ENCODE measurements around the gene MTMR3.
"Not testable (repeated sequence)": the region's sequence is repeated elsewhere in the genome, so short reads cannot be mapped to it uniquely, and the experiment has no call there.

The MTMR3 gene

GRCh38 chr22:30031328-30031727 is 148.4 kb downstream of the MTMR3 start:
- no peak for DNase-seq

DNA sequence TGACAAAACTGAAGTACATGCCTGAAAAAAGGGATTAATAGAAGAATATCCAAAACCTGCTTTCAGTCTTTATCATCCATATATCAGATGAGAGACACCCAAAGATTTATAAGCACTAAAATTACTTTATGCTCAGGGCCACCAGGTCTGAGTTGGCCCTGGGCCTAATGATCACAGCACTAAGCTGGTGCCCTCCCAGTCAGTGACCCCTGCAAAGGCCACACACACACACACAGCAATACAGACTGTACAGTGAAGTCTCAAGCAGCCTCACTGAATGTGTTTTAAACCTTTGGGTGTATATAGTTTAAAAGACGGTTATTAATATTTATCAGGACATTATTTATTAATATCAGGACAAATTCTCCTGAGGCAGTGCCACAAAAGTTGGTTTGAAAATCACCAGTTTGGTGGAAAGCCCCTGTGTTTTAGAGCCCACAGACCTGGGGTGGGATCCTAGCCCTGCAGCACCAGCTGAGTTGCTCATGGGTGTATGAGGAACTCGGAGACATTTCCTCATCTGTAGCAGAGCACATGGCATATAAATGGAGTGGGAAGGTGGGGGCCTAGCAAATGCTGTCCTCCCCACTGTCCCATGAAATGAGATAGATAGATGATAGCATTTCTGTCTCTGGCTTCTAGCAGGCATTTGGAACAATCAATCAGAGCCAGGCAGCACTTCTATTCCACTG is 148.9 kb downstream of the MTMR3 start:
- DNase-seq, result no peak

- DNase-seq, result no peak
Measured at GRCh38 chr22:30033137-30033536, 150.2 kb downstream of the MTMR3 start.

DNA sequence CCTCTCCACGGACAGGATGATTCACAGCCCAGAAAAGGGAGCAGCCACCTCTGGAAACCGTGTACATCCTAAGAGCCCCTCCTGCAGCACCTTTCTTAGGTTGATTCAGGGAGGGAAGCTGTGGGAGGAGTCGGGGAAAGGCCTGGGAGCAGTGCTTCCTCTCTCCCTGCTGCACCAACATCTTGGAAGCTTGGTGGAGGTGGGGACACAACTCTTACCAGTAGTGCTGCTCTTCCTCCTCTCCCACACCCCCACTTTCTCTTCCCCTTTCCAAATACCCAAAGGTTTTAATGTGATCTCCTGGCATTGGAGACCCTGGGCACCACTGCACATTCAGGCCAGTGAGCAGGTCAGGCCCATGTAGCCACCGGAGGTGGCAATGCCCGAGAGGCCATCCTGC is 150.9 kb downstream of the MTMR3 start:
- no peak for DNase-seq

GRCh38 chr22:30036656-30037055 is 153.7 kb downstream of the MTMR3 start:
- DNase-seq, result no peak

DNA sequence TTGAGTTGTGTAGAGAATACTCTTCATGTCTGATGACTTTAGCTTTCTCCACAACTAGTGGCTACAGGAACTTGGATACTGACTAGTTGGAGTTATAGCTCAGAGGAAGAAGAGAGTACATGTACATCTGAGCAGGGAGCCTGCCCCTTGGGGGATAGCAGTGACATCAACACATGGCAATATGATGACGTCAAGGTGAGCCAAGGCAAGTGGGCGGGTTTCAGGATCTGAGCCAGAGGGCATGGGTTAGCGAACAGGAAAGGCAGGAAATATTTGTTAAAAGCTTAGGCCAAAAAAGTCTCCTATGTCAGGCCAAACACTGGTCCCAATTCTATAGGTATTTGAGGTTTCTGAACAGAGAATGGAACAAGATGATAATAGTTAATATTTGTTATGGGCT is 155.2 kb downstream of the MTMR3 start:
- DNase-seq, result no peak

DNA sequence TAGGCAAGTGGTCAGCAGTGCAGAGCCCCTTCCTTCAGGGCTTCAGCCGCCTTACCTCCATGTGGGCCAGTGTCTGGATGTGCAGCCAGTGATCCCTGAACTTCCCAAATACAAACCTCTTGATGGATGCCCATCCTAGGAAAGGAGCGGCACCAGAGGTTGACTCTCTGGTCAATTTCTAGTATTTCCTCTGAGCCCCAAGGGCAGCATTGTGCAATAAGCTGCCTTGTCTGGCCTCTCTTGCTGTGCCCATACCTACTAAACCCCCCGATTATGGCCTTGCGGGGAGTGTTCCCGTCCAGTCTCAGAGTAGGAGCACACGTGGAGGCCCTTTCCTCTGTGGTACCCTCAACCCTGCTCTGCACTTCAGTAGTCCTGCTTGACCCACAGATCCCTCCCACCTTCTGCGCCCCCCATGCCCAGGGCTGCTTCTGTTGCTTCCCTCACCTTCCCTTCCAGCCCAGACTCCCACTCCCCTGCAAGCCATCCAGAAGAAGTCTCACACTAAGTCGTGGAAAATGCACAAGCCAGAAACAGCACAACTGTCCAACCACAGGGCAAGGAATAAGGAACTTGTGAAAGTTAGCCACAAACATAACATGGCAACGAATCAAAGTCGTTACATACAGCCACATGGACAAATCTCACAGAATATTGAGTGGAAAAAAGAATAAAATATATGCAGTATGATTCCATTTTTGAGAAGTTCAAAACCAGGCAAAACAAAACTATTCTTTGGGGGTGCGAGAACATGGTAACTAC is 157.7 kb downstream of the MTMR3 start:
- DNase-seq, result peak; percentile 18 to 26

- DNase-seq, result no peak
Measured at GRCh38 chr22:30041475-30041874, 158.5 kb downstream of the MTMR3 start.

DNA sequence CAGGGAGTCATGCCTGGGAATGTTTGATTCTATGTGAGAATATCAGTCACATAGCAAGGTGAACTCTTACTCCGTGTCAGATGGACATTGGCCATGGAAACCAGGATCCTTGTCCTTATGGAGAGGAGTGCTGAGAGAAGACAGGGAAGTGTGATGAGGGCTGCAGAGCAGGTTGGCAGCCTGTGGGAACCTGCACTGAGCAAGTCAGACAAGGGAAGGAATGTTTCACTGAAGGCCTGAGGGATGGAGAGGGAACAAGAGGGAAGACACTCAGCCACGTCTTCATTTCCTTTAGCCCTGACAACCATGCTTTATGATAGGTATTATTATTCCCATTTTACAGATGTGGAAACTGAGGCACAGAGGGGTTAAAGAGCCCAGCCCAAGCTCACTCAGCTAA is 158.9 kb downstream of the MTMR3 start:
- DNase-seq, result no peak

GRCh38 chr22:30043161-30043560 is 160.2 kb downstream of the MTMR3 start:
- DNase-seq, result no peak

- DNase-seq, result no peak
Measured at GRCh38 chr22:30044369-30044768, 161.4 kb downstream of the MTMR3 start.

DNA sequence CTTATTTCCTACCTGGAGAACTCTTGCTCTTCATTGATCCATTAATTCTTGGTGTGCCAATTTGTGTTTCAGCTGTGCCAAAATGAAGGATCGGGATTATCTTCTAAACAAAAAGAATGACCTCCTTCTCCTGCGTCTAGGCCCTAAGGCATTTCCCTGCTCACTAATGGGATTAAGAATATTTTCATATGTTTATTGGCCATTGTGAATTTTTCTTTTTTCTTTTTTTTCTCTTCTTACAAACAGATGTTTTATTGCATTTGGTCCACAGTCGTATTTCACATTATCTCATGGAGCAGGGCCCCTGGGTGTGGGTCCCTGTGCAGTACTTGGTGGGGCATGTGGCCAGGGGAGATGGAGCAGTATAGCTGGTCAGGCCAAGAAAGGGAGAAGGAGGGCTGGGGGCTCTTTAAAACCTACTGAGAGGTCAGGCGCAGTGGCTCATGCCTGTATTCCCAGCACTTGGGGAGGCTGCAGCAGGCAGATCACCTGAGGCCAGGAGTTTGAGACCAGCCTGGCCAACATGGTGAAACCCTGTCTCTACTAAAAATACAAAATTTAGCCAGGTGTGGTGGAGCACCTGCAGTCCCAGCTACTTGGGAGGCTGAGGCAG is 162.0 kb downstream of the MTMR3 start:
- DNase-seq, result no peak

GRCh38 chr22:30045494-30045887 is 162.5 kb downstream of the MTMR3 start:
- DNase-seq, result no peak

DNA sequence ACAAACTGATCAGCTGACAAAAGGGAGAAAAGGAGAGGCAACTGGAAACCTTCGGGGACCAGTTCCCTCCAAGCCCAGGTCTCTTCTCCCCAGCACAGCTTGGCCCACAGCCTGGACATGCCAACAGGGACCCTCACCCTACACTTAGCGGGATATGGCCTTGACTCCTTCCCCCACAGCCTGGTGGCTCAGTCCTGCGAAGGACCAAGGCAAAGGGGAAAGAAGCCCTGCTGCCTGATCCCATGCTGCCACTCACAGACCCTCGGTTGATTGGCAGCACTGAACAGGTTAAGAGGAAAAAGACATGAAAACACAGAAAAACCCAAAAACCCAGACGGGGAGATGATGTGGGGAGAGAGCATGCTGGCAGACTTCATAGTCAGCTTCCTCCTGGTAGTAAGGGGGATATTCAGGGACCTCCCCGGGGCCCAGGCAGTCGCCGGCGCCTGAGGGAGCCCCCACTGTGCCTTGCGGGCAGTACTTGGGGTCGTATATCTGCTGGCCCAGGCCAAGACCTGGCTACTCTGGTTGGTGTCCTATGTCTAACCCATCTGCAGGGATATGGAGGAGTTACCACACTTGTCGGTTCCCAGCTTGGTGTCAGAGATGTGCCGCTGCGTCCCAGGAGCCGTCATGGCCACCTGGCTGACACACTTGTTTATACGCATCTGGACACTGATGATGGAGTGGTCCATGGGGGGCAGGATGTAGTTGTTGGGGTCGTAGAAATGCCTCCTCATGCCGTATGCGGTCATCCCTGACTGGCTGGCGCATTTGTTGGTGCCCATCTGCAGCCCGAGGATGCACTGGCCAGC is 163.1 kb downstream of the MTMR3 start:
- DNase-seq, result no peak

DNA sequence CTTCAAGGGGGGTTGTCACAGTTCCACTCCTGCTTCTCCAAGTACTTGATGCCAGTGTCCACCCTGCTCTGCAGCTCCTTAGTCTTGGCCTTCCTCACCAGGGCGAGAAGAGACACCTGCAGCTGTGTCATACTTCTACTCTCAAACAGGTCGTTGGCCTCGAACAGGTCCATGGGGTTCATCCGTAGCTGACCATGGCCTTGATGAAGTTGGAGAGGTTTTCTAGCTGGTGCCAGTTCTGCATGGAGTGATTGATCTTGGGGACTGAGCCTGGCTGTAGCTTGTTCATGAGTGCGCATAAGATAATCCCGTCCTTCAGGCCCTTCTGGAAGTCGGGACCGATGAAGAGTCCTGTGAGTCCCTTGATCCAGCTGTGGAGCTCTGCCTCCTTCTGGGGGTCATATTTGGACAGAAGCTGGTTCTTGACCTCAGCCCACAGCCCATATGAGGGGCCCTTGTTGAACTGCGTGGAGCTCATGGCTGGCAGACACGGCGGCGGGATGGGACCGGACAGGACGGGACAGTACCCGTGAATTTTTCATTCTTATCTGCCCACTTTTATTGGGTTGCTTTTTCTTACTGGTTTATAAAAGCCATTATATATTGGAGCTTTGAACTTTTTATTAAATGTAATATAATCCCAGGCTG is 163.9 kb downstream of the MTMR3 start:
- DNase-seq, result no peak

DNA sequence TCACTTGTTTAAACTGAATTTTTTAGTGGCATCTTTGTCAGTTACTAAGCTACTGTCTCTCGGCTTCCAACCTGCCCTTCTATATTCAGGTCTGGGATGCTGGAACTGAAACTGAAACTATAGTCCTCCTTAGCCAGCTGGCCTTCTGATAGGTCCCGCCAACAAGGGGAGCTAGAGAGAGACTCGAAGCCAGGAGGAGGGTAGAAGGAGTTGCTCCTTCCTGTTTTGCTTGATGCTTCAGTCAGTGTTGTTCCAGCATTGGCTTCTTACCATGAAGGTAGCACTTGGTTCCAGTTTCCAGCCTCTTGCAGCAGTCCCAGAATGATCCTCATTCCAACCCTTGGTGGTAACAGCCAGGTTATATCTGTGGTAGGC is 164.4 kb downstream of the MTMR3 start:
- peak in 1 of 2 experiments; percentile 4 for DNase-seq

DNA sequence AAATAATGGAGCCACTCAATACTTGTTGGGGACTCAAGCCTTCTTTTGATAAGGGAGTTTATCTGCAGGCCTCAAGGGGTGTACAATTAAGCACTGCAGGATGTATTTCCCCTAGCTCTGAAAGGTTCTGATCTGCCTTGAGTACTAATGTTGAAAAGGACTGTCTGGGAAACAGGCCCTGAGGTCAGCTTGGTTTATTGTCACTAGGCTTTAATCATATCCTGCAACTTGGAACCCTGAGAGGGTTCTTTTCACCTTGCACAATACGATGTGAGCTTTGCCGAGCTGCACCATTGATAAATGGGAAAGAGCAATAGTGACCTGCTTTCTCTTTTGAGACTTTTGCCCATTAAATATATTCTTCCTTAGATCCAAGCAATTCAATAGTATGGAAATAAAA is 165.7 kb downstream of the MTMR3 start:
- no peak for DNase-seq

DNA sequence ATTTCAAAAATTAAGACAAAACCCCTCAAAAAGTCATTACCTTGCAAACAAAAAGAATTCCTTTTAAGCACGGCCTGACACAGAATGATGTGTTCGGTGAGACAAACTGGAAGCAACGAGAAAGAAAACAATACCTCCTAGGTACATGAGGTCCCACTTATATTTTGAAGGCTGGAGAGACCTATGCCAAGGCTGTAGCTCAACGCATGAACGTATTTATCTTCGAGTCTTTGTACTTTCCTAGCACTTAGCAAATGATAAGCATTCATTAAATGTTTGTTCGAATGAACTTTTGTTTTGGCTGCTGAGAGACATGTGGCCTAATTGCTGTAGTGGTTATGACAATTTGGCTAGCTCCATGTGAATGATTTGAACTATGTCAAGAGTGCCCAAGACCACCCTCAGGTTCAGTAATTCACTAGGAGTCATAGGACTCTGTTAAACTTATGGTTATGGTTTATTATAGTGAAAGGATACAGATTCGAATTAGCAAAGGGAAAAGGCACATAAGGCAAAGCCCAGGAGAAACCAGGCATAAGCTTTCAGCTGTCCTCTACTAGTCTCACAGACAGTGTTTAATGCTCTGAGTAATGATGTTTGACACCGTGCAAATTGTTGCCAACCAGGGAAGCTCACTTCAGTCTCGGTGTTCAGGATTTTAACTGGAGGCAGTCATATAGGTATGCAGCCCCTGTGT is 171.2 kb downstream of the MTMR3 start:
- no peak for DNase-seq

DNA sequence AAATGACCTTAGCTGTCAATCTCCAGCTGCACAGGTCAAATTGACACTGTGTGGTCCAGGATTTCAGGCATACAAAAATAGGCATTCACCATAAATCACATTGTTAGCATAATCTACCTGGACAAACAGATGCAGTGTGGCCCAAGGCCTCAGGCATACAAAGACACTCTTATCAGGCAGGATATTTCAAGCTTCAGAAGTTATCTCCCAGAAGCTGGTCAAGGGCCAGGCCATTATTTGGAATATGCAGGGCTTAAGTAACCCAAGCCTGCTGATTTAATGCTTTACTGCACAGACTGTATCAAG is 171.7 kb downstream of the MTMR3 start:
- DNase-seq, result no peak

DNA sequence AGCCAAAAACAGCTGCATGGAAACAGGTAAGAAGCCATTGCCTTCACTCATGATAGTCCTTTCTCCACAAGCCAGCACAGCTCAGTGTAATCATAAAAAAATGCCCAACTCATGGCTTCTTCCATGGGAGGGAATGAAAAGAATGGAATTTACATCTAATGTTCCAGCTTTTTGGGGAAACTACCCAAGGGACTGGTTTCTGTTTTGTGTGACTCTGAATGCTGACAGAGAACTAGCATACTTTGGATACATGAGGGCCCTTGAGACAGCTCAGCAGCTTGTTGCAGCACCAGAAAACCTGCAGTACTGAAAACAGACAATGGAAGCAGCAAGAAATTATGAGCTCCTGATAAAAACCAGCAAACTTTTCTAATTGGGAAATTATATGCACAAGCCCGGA is 173.0 kb downstream of the MTMR3 start:
- DNase-seq, result no peak

DNA sequence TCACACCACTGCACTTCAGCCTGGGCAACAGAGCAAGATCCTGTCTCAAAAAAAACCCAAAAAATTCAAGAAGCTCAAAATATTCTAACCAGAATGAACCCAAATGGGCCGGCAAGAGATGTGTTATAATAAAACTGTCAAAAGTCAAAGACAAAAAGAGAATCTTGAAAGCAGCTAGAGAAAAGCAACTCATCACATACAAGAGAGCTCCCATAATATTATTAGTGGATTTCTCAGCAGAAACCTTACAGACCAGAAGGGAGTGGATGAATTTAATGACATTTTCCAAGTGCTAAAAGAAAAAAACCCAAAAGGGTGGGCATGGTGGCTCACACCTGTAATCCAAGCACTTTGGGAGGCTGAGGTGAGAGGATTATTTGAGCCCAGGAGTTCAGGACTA is 174.4 kb downstream of the MTMR3 start:
- DNase-seq, result no peak

DNA sequence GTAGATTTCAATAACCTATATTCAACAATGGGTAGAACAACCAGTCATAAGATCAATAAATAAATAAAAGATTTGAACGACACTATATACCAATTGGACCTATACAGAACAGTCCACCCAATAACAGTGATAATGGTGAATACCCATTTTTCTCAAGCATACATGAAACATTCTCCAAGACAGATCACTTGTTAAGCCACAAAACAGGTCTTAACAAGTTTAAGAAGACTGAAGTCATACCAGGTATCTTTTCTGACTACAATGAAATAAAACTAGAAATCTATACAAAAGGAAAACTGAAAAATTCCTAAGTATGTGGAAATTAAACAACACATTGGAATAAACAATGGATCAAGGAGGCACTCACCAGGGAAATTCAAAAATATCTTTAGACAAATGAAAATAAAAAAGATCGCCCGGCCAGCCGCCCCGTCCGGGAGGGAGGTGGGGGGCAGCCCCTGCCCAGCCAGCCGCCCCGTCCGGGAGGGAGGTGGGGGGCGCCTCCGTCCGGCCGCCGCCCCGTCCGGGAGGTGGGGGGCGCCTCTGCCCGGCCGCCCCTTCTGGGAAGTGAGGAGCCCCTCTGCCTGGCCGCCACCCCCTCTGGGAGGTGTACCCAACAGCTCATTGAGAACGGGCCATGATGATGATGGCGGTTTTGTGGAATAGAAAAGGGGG is 176.5 kb downstream of the MTMR3 start:
- DNase-seq, result not testable (repeated sequence)

Data from Kasumi-1 (cell line).